ENCODE results near the gene CPZ. TPM values are rescaled to one million over a fixed set of nuclear protein-coding genes. Genes with fewer than 3 reads are reported as not detected.

The CPZ gene
- total RNA-seq, 4 donors from 2014 or later = 0.76 to 12.2 (median 1.9) TPM

DNA sequence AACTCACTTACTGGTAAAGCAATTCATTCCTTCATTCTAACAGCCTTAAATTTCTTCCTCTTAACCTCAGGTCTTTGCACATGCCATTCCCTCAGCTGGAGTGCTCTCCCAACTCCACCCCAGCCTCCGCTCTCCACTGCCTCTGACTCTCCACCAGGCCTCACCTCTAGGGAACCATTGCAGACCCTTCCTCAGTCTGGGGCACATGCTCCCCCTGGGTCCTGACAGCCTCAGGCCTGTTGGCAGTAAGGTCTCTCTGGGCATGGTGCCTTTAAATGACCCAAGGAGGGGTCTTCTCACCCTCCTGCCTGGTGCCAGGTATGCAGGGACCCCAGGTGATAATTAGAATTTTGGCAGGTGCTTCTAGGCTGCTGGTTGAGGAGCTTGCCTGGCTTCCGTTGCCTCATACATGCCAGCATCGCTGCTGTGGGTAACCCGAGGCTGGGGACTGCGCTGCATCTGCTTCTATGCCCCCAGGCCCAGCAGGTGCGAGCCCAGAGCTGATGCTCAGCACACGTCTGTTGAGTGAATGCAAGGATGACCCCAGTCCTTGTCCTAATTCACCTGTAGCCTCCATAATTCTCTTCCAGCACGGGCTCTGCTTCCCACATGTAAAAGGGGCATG, 39.9 kb upstream of the CPZ start:
- 88 to 100% methylated on average over 1 to 2 of the region's 8 CpGs for WGBS, 2 donors
- intact Hi-C loops (cut with DNase I) = no loop called here
- H3K27me3 ChIP-seq = peaks cover 0 to 6% (median 0%) of the 10 kb centered on the region in 4 donors
- no peak overlapping the region for H3K4me3 ChIP-seq
- peaks cover 0 to 14% (median 0%) of the 10 kb centered on the region in 3 donors for H3K4me1 ChIP-seq
- no peak for DNase-seq
- no peaks in the 10 kb centered on the region for H3K9me3 ChIP-seq
- TF ChIP-seq POLR2A (IDR thresholded peaks at IDR 0.05) (no peak), CTCF (IDR thresholded peaks at IDR 0.05) (no peak)
- H3K27ac ChIP-seq = no peak overlapping the region
- H3K36me3 ChIP-seq = no peaks in the 10 kb centered on the region

DNA sequence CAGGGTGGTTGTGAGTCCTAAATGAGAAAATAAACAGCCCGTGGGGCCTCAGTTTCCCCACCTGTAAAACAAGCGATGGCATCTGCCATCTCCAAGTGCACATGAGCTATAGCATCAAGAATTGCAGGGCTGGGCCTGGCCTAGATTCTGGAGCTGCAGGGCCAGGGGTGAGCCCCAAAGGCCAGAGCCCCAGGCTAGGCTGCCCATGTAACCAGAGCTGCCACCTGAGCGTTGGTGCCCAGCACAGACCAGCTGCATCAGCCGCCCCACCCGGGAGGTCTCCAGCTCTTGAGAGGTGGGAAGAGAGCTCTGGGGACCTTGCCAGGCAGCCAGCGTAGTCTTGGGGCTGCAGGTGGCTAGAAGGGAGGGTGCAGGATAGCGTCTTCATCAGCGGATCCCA, 39.3 kb upstream of the CPZ start:
- WGBS, 2 donors = 86% methylated on average over 1 of the region's 8 CpGs; no CpG with 5 or more reads in 1 of the 2 donors
- TF ChIP-seq POLR2A (IDR thresholded peaks at IDR 0.05) (no peak), CTCF (IDR thresholded peaks at IDR 0.05) (no peak)
- Histone ChIP-seq H3K36me3 (no peaks in the 10 kb centered on the region), H3K4me3 (no peak overlapping the region), H3K27me3 (peaks cover 0 to under 1% (median 0%) of the 10 kb centered on the region in 4 donors), H3K27ac (no peak overlapping the region), H3K9me3 (no peaks in the 10 kb centered on the region), H3K4me1 (peaks cover 0 to 9% (median 4%) of the 10 kb centered on the region in 3 donors)
- intact Hi-C loops (cut with DNase I) = no loop called here
- DNase-seq = no peak

- no peak for DNase-seq
- Histone ChIP-seq H3K9me3 (no peaks in the 10 kb centered on the region), H3K27ac (no peak overlapping the region), H3K36me3 (no peaks in the 10 kb centered on the region), H3K4me1 (peaks cover 0 to 4% (median 3%) of the 10 kb centered on the region in 3 donors), H3K27me3 (no peaks in the 10 kb centered on the region), H3K4me3 (no peak overlapping the region)
- TF ChIP-seq POLR2A (IDR thresholded peaks at IDR 0.05) (no peak), CTCF (IDR thresholded peaks at IDR 0.05) (no peak)
- WGBS, 2 donors = 73% methylated on average over 8 of the region's 12 CpGs; no CpG with 5 or more reads in 1 of the 2 donors
- intact Hi-C loops (cut with DNase I) = no loop called here
These were observed 38.6 kb upstream of the CPZ start for GRCh38 chr4:8553991-8554405.

DNA sequence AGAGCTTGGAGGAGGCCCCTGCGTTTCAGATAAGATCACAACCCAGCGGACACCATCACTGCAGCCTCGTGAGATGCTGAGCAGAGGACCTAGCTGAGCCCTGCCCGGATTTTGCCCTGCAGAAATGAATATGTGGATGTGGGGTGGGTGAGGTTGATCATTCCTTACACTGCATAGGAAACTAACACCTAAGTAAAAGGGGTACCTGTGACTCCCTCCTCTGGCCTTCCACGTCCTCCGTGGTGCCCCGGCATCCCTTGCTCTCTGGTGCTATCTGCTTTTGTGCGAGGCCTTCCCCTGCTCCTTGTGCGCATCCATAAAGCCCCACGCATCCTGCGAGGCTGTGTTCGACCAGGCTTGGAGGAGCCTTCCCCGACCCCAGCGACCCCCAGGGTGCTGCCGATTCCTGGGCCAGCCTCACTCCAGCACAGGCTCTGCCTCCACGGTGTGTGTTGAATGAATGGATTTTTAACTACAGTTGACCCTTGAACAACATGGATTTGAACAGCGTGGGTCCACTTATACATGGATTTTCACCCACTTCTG, 37.9 kb upstream of the CPZ start:
- TF ChIP-seq CTCF (IDR thresholded peaks at IDR 0.05) (no peak), POLR2A (IDR thresholded peaks at IDR 0.05) (no peak)
- DNase-seq = no peak
- Histone ChIP-seq H3K9me3 (no peaks in the 10 kb centered on the region), H3K27ac (no peak overlapping the region), H3K27me3 (no peaks in the 10 kb centered on the region), H3K36me3 (no peaks in the 10 kb centered on the region), H3K4me3 (no peak overlapping the region), H3K4me1 (peaks cover 0 to 4% (median 0%) of the 10 kb centered on the region in 3 donors)
- WGBS, 2 donors = 87 to 93% methylated on average over 9 to 14 of the region's 17 CpGs
- intact Hi-C loops (cut with DNase I) = no loop called here

DNA sequence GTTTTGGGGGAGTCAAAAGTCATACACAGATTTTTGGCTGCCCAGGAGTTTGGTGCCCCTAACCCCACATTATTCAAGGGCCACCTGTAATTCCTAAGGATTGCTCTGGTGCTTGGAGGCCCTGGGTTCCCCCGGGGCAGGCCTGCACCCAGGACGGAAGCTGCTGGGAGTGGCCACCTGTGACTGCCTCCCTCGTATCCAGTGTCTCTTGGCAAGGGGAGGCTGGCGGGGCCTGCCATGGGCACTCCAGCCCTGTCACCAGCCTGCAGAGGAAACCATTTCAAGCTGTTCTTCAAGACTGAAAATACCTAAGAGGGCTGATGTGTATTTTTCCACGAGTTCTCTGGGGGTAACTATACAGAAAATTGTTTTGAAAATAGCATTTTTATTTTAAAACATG, 36.8 kb upstream of the CPZ start:
- 60 to 80% methylated on average over 3 to 5 of the region's 5 CpGs for WGBS, 2 donors
- no peak for DNase-seq
- Histone ChIP-seq H3K4me1 (peaks cover 0 to 4% (median 0%) of the 10 kb centered on the region in 3 donors), H3K27me3 (no peaks in the 10 kb centered on the region), H3K9me3 (no peaks in the 10 kb centered on the region), H3K27ac (no peak overlapping the region), H3K4me3 (no peak overlapping the region), H3K36me3 (no peaks in the 10 kb centered on the region)
- intact Hi-C loops (cut with DNase I) = no loop called here
- TF ChIP-seq POLR2A (IDR thresholded peaks at IDR 0.05) (no peak), CTCF (IDR thresholded peaks at IDR 0.05) (no peak)
